Muscle layer of duodenum (tissue), 2 donors: ENCODE measurements around the gene MORN1.
A peak's percentile ranks its signal among the peaks of the same experiment; 100 is the strongest.

Source experiments
- H3K27ac ChIP-seq: one replicate; pipeline ENCODE4 v1.7.0; 2013; ENCODE audit warnings: mild to moderate bottlenecking, low read length
- H3K27me3 ChIP-seq: one replicate; pipeline ENCODE4 v1.7.0; 2013; ENCODE audit warnings: low read depth, mild to moderate bottlenecking, control low read depth, low read length
- H3K36me3 ChIP-seq, 2 donors: one replicate each; pipeline ENCODE4 v1.7.0; 2013; ENCODE audit warnings: low read length in 2 of 2, control low read depth in 1 of 2, mild to moderate bottlenecking in 1 of 2; ENCODE audit not compliant: insufficient read depth in 2 of 2, control insufficient read depth in 1 of 2
- H3K4me1 ChIP-seq, 2 donors: one replicate each; pipeline ENCODE4 v1.7.0; 2013; ENCODE audit warnings: low read length in 2 of 2, mild to moderate bottlenecking in 2 of 2, control low read depth in 1 of 2, moderate library complexity in 1 of 2; ENCODE audit not compliant: insufficient read depth in 2 of 2, control insufficient read depth in 1 of 2
- H3K4me3 ChIP-seq, 2 donors: one replicate each; pipeline ENCODE4 v1.7.0; 2013; ENCODE audit warnings: low read length in 2 of 2, low read depth in 1 of 2, mild to moderate bottlenecking in 1 of 2
- H3K9me3 ChIP-seq, 2 donors: one replicate each; pipeline ENCODE4 v1.7.0; 2013; ENCODE audit warnings: low read length in 2 of 2, control low read depth in 1 of 2, mild to moderate bottlenecking in 1 of 2; ENCODE audit not compliant: control insufficient read depth in 1 of 2
- donor health status: healthy.

Gene MORN1

DNA sequence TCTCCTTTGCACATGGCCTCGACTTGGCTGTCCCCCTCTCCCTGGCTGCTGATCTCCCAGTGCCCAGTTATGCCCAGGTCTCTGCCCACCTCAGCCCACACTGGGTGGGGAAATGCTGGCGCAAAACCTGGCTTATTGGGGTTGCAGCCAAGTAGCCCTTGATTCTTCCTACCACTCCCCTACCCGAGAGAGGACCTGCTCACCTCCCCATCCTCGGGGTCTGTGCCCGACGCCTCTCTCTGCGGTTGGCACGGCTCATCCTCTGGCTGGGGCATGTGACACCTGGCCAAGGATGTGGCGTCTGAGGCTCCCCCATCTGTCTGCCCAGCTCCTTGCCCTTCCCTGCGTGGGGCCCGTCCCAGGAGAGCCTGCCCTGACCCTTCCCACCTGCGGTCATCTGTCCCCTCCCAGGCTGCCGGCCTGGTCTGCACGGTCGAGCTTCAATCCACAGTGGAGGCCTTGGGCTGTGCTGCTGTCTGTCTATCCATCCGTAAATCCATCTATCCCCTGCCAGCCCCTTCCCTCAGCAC is 27.5 kb upstream of the MORN1 start:
- H3K4me3 ChIP-seq: no peak overlapping the region
- peaks cover 0 to 13% of the 10 kb centered on the region in 2 donors for H3K9me3 ChIP-seq
- no peak overlapping the region for H3K27ac ChIP-seq
- H3K4me1 ChIP-seq: peaks cover 4 to 8% of the 10 kb centered on the region in 2 donors
- peaks cover 5% of the 10 kb centered on the region for H3K27me3 ChIP-seq
- no peaks in the 10 kb centered on the region for H3K36me3 ChIP-seq

DNA sequence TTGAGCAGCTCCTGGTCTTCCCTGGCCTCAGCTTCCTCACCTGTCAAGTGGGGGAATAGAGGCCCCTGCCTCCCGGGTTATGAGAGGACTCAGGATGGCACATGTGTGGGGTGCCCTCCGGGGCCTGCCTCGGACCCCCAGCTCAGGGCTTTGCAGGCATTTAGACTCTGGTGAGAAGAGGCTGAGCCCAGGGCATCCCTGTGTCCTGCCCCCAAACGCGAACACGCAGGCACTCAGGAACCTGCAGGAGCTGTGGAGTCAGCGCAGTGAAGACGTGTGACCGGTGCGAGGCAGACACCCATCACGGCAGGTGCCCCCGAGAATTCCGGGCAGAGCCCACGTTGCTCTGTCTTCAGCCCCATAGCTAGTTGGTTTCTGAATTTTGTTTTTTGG is 26.5 kb upstream of the MORN1 start:
- Histone ChIP-seq H3K27me3 (peaks cover 5% of the 10 kb centered on the region), H3K27ac (no peak overlapping the region), H3K4me3 (no peak overlapping the region), H3K9me3 (peaks cover 0 to 5% of the 10 kb centered on the region in 2 donors), H3K4me1 (peaks cover 8 to 16% of the 10 kb centered on the region in 2 donors), H3K36me3 (no peaks in the 10 kb centered on the region)

DNA sequence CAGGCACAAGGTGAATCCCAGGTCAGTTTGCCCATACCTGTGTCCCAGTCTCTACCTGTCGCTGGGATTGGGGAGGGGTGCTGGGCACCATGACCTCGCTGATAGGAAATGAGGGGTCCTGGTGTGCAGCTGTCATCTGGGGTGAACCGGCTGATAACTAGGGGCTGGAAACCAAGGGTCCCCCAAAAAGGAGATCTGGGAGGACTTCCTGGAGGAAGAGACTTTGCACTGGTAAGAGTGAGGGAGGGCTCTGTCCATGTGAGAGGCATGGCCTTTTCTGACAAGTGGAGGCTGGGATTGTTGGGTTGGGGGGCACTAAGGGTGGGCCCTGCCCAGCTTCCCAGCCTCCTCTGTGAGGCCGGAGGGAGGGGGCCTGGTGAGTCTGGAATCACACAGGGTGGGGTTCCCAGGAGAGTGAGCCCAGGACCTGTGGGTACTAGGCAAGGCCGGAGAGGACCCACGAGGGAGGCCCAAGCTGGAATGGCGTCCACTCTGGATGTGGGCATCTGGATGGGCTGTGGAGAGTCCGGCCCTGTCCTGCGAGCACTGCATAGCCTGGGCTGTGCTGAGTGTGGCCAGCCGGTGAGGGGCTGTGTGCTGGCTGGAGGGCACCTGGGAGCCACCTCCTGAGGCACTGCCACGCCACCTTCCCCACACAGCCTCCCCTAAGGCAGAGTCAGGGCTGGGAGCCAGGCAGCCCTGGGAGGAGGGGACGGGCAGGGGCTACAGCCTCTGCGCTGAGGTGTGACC is 25.9 kb upstream of the MORN1 start:
- H3K36me3 ChIP-seq: no peaks in the 10 kb centered on the region

DNA sequence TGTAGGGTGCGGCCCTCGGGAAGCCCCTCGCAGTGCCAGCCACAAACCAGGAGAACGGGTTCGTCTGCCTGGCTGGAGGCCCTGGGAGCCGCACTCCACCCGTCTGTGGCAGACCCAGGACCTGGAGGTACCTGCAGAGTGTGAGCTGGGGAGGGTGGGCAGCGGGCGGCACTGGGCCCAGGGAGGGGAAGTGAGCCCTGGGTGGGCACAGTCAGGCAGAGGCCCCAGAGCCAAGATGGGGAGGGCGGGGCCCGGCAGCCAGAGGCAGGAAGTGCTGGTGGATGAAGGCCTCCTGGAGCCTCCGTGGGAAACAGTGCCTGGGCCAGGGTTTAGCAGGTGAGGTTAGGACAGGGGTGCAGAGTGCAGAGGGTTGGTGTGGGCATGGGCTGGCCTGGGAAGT is 25.0 kb upstream of the MORN1 start:
- peaks cover 8 to 22% of the 10 kb centered on the region in 2 donors for H3K4me1 ChIP-seq
- no peaks in the 10 kb centered on the region for H3K36me3 ChIP-seq
- H3K4me3 ChIP-seq: no peak overlapping the region
- no peak overlapping the region for H3K27ac ChIP-seq
- H3K27me3 ChIP-seq: peaks cover 5% of the 10 kb centered on the region
- no peaks in the 10 kb centered on the region for H3K9me3 ChIP-seq

More for the DNA sequence above, 25.9 kb upstream of the MORN1 start:
- peaks cover 0 to under 1% of the 10 kb centered on the region in 2 donors for H3K9me3 ChIP-seq
- H3K27me3 ChIP-seq: peaks cover 5% of the 10 kb centered on the region
- peaks cover 8 to 16% of the 10 kb centered on the region in 2 donors for H3K4me1 ChIP-seq
- H3K4me3 ChIP-seq: no peak overlapping the region
- H3K27ac ChIP-seq: no peak overlapping the region

DNA sequence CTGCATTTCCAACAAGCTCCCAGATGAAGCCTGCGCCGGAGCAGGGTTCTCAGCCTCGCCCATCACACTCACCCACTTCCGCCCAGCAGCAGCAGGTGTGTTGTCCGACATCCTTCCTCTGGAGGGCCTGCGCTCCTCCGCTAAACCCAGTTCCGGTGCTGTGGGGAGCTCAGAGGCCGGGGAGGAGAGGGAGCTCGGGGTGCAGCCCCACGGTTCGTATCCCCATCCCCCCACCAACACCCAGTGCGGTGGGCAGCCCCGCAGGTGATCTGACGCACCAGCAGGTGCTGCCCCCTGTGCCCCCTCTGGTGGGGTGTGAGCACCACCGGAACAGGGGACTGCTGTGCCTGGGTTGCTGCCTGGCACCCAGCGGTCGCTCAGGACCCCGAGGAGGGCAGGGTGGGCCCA is 24.5 kb upstream of the MORN1 start:
- peaks cover 8 to 23% of the 10 kb centered on the region in 2 donors for H3K4me1 ChIP-seq
- H3K27ac ChIP-seq: no peak overlapping the region

DNA sequence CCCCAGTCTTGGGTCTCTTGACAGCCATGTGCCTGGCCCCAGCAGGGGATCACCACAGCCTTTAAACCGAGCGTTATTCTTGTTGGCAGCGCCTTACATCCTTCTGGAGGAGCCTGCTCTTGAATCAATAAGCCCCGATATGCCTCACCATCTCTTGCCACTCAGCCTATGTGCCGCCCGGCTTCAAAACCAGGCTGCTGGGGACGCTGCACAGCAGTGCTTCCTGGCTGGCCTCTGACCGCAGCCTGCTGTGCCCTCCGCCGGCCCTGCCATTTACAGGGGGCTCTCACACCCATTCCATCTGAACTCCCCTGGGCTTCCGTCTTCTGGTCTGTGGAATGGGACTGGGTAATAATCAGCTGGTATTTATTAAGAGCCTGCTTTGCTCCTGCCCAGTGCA is 24.0 kb upstream of the MORN1 start:
- no peaks in the 10 kb centered on the region for H3K9me3 ChIP-seq
- peaks cover 3% of the 10 kb centered on the region for H3K27me3 ChIP-seq
- H3K36me3 ChIP-seq: no peaks in the 10 kb centered on the region
- peaks cover 8 to 23% of the 10 kb centered on the region in 2 donors for H3K4me1 ChIP-seq
- H3K27ac ChIP-seq: no peak overlapping the region
- no peak overlapping the region for H3K4me3 ChIP-seq

More for the DNA sequence above, 24.5 kb upstream of the MORN1 start:
- Histone ChIP-seq H3K36me3 (no peaks in the 10 kb centered on the region), H3K9me3 (no peaks in the 10 kb centered on the region), H3K4me3 (no peak overlapping the region), H3K27me3 (peaks cover 5% of the 10 kb centered on the region)

DNA sequence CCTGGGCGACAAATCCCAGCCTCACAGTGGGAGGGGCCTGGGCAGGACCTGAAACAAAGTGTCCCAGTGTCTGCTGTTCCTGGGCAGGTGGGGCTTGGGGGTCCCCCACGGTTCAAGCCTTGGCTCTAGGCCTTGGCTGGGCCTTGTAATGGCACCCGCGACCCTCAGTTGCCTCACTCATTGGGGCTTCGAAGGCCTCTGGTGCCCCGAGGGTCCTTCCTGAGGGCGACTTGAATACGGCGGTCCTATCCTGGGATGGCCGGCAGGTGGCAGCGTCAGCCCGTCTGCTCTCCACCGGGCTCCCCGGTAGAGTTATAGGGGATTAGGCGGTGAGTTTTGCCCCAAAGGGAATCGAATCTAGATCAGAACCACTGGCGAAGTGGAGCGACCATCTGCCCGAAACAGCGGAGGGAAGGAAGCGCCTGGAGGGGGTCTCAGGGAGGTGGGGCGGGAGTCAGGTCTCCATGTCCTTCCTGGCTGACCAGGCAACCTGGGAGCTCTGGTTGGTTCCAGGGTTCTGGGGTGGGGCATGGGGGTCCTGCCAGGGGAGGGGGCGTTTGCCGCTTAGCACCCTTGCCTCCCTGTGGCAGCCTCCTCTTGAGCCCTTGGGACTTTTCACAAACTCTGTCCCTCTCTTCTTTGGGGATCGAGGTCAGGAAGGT is 23.1 kb upstream of the MORN1 start:
- Histone ChIP-seq H3K27me3 (no peaks in the 10 kb centered on the region), H3K27ac (no peak overlapping the region), H3K4me1 (peaks cover 8 to 23% of the 10 kb centered on the region in 2 donors), H3K9me3 (no peaks in the 10 kb centered on the region), H3K36me3 (peaks cover 0 to 6% of the 10 kb centered on the region in 2 donors), H3K4me3 (peak overlapping the region in 1 of 2 donors; percentile 93)

DNA sequence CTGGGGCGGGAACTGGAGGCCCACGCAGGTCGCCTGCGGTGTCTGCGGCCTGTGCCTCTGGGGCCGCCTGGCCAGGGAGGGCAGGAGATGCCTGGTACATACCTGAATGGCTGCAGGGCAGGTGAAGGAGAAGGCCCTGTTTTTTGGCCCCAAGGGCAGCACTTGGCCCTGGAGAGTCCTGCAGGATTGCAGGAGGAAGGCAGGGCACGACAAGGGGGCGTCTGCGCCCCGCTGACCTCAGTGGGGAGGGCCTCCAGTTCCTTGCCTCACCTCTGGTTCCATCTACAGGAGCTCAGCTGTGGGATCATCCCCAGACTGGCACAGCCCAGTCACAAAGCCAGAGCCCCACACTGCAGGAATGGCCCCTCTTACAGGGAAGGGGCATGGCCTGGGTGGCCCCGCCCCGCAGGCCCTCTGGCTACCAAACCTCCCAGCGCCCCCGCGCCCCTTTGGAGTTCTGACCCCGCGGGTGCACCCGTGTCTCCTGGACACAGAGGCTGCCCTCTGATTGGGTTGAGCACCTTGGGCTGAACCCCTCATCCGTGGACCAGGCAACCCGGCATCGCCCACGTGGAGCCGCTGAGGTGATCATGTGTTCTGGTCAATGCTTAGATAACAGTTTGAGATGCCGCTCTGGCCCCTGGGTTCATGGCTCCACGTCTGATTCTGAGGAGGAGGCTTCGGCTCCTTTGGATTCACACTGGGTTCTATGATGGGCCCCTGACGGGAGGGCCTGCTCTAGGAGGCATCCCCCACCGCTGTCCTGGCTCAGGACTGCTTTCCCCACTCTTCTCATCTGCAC is 22.3 kb upstream of the MORN1 start:
- H3K9me3 ChIP-seq: no peaks in the 10 kb centered on the region
- no peaks in the 10 kb centered on the region for H3K27me3 ChIP-seq
- peaks cover 0 to 14% of the 10 kb centered on the region in 2 donors for H3K36me3 ChIP-seq
- H3K4me3 ChIP-seq: peak overlapping the region; percentile 56 to 93
- peak overlapping the region; percentile 45 for H3K27ac ChIP-seq
- peaks cover 8 to 23% of the 10 kb centered on the region in 2 donors for H3K4me1 ChIP-seq

DNA sequence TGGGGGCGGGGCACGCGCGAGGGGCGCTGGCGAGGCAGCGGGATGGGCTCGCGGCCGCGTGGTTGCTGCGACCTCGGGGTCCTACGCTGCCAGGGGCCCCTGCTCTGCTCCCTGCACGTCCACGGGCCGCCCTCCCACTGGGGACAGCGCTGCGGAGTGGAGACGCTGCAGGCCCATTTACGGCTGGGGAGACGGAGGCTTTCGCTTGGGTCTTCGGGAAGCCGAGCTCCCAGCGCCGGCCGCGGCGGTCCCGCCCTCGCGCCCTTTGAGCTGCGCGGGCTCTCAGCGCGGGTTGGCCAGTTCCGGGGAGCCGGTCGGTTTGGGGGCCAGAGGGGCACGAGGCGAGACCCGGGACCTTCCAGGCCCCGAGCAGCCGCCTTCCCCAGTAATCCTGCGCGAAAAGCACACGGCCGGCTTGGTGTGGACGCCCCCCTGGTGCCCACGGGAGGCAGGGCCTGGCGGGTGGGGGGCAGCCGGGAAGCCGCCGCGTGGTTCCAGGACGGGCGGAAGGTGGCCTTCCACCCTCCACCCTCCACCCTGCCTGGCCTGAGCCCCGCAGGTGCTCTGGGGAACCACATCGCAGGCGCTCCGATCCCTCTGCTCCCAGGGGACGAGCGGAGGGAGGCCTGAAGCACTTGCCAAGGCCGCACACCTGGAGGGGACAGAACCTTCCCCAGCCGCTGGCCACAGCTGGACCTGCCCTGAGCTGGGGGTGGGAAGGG is 21.6 kb upstream of the MORN1 start:
- no peaks in the 10 kb centered on the region for H3K9me3 ChIP-seq
- H3K27ac ChIP-seq: peak overlapping the region; percentile 45
- H3K4me1 ChIP-seq: peaks cover 8 to 23% of the 10 kb centered on the region in 2 donors
- peak overlapping the region; percentile 56 to 93 for H3K4me3 ChIP-seq
- H3K36me3 ChIP-seq: peaks cover 0 to 21% of the 10 kb centered on the region in 2 donors
- H3K27me3 ChIP-seq: no peaks in the 10 kb centered on the region

DNA sequence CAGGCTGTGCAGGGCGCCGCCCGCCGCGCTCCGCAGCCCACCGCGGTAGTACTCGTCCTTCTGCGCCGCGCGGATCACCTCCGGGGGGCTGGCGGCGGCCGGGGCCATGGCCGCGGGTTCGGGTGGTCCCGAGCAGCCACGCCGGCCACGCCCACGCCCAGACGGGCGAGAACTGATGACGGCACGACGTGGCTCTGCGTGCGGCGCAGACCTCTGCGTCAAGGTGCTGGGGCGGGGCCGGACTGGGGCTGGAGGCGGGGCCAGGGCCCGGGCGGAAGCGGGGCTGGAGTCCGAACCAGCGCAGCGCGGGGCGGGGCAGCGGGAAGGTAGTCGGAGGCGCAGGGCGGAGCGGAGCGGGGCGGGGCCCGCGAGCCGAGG is 21.0 kb upstream of the MORN1 start, which contains the start of gene PEX10:
PEX10 (minus strand) TSS at position 170 of the 378 bp plus-strand sequence; CDS start at position 108, 62 bp downstream.
- peak within 1 kb of the TSS; percentile 45 for H3K27ac ChIP-seq
- H3K27me3 ChIP-seq: no peaks in the 10 kb centered on the region
- H3K4me1 ChIP-seq: peaks cover 8 to 23% of the 10 kb centered on the region in 2 donors
- H3K36me3 ChIP-seq: peaks cover 3 to 24% of the 10 kb centered on the region in 2 donors
- H3K4me3 ChIP-seq: peak within 1 kb of the TSS; percentile 64 to 93
- no peaks in the 10 kb centered on the region for H3K9me3 ChIP-seq
